Endothelial cell (in vitro differentiated cells): ENCODE data around the gene ZNRF2. TPM values are rescaled to one million over a fixed set of nuclear protein-coding genes. Genes with fewer than 3 reads are reported as not detected.
"Not testable (repeated sequence)": the region's sequence is repeated elsewhere in the genome, so short reads cannot be mapped to it uniquely, and the experiment has no call there.

Experiments
- DNase-seq: peaks from one replicate; pipeline ENCODE4 v3.0.0; 2021; ENCODE audit warnings: low spot score
- H3K27ac Mint-ChIP-seq: one replicate; pipeline ENCODE4 v1.8.0; 2021; ENCODE audit warnings: mixed read lengths, inconsistent platforms; ENCODE audit not compliant: unreplicated experiment
- H3K27me3 Mint-ChIP-seq: one replicate; pipeline ENCODE4 v1.8.0; 2021; ENCODE audit warnings: mild to moderate bottlenecking, moderate library complexity, mixed read lengths, inconsistent platforms; ENCODE audit not compliant: unreplicated experiment
- H3K36me3 Mint-ChIP-seq: one replicate; pipeline ENCODE4 v1.8.0; 2021; ENCODE audit warnings: mild to moderate bottlenecking, low read depth, mixed read lengths, inconsistent platforms; ENCODE audit not compliant: unreplicated experiment
- H3K4me1 Mint-ChIP-seq: one replicate; pipeline ENCODE4 v1.8.0; 2021; ENCODE audit warnings: mild to moderate bottlenecking, mixed read lengths, inconsistent platforms; ENCODE audit not compliant: unreplicated experiment
- H3K4me3 Mint-ChIP-seq: one replicate; pipeline ENCODE4 v1.8.0; 2021; ENCODE audit warnings: mild to moderate bottlenecking, mixed read lengths, inconsistent platforms; ENCODE audit not compliant: unreplicated experiment
- H3K9me3 Mint-ChIP-seq: one replicate; pipeline ENCODE4 v1.8.0; 2021; ENCODE audit warnings: mixed read lengths, inconsistent platforms; ENCODE audit not compliant: unreplicated experiment
- CTCF ChIP-seq: fragments of 200-600 bp; sonication (generic); IDR thresholded peaks from one replicate; pipeline ENCODE4 v1.5.0; 2021; ENCODE audit warnings: antibody characterized with exemption; ENCODE audit not compliant: unreplicated experiment
- total RNA-seq: library from RNA; stranded (reverse); fragmentation: NEBNext Ultra II Directional; extraction: Animal tissue kit (Norgen Biotek cat#: 25700); gene quantifications from one replicate; pipeline ENCODE4 v1.2.1, GENCODE V29; 2021; ENCODE audit not compliant: unreplicated experiment

ZNRF2 gene
- total RNA-seq, 1 donor from 2014 or later = 9.5 TPM

- Mint-ChIP-seq H3K27me3 (no peaks in the 10 kb centered on the region), H3K4me3 (no peak overlapping the region), H3K36me3 (no peaks in the 10 kb centered on the region), H3K27ac (no peak overlapping the region), H3K4me1 (peaks cover 3% of the 10 kb centered on the region), H3K9me3 (no peaks in the 10 kb centered on the region)
- TF ChIP-seq CTCF = no peak
- DNase-seq = no peak
Measured at GRCh38 chr7:30260246-30260768, 24.1 kb upstream of the ZNRF2 start.

GRCh38 chr7:30263090-30263710, 21.2 kb upstream of the ZNRF2 start:
- Mint-ChIP-seq H3K4me1 (peaks cover 3% of the 10 kb centered on the region), H3K27me3 (no peaks in the 10 kb centered on the region), H3K27ac (no peak overlapping the region), H3K4me3 (no peak overlapping the region), H3K36me3 (no peaks in the 10 kb centered on the region), H3K9me3 (no peaks in the 10 kb centered on the region)
- TF ChIP-seq CTCF = no peak
- no peak for DNase-seq

GRCh38 chr7:30264052-30264451, 20.3 kb upstream of the ZNRF2 start:
- H3K9me3 Mint-ChIP-seq = no peaks in the 10 kb centered on the region
- no peak for DNase-seq
- H3K36me3 Mint-ChIP-seq = no peaks in the 10 kb centered on the region
- no peak overlapping the region for H3K4me3 Mint-ChIP-seq
- no peak for TF ChIP-seq CTCF
- no peak overlapping the region for H3K27ac Mint-ChIP-seq
- H3K27me3 Mint-ChIP-seq = no peaks in the 10 kb centered on the region
- H3K4me1 Mint-ChIP-seq = peaks cover 3% of the 10 kb centered on the region

GRCh38 chr7:30265189-30265588, 19.2 kb upstream of the ZNRF2 start:
- H3K36me3 Mint-ChIP-seq, H3K9me3 Mint-ChIP-seq, H3K27me3 Mint-ChIP-seq, H3K4me3 Mint-ChIP-seq, DNase-seq, H3K27ac Mint-ChIP-seq, H3K4me1 Mint-ChIP-seq: not testable (repeated sequence)

GRCh38 chr7:30266686-30267085, 17.7 kb upstream of the ZNRF2 start:
- Mint-ChIP-seq H3K36me3 (no peaks in the 10 kb centered on the region), H3K9me3 (no peaks in the 10 kb centered on the region), H3K4me3 (no peak overlapping the region), H3K27ac (no peak overlapping the region), H3K4me1 (peaks cover 7% of the 10 kb centered on the region), H3K27me3 (no peaks in the 10 kb centered on the region)
- TF ChIP-seq CTCF = no peak
- DNase-seq = no peak
